KMS-11 (cell line): Measurements from ENCODE around the gene BHLHE41.

Experiments used
- H2AFZ ChIP-seq: fragments of 200-600 bp; sonication (generic); 2 replicates; pipeline ENCODE4 v1.6.1; 2016; ENCODE audit warnings: antibody characterized with exemption, mixed run types, low read depth
- H3K27ac ChIP-seq: fragments of 200-600 bp; sonication (generic); 2 replicates; pipeline ENCODE4 v1.6.1; 2016; ENCODE audit warnings: mild to moderate bottlenecking, mixed run types
- H3K27me3 ChIP-seq: fragments of 200-600 bp; sonication (generic); 2 replicates; pipeline ENCODE4 v1.6.1; 2017; ENCODE audit warnings: mild to moderate bottlenecking, low read depth, mixed run types, moderate library complexity; ENCODE audit not compliant: insufficient read depth
- H3K36me3 ChIP-seq: fragments of 200-600 bp; sonication (generic); 2 replicates; pipeline ENCODE4 v1.6.1; 2017; ENCODE audit warnings: mild to moderate bottlenecking, mixed run types; ENCODE audit not compliant: insufficient read depth
- H3K4me1 ChIP-seq: fragments of 200-600 bp; sonication (generic); 2 replicates; pipeline ENCODE4 v1.6.1; 2016; ENCODE audit warnings: mild to moderate bottlenecking, low read depth, mixed run types; ENCODE audit not compliant: poor library complexity, severe bottlenecking
- H3K4me2 ChIP-seq: fragments of 200-600 bp; sonication (generic); 2 replicates; pipeline ENCODE4 v1.7.0; 2016; ENCODE audit warnings: mild to moderate bottlenecking, mixed run types
- H3K4me3 ChIP-seq: fragments of 200-600 bp; sonication (generic); IDR thresholded peaks from 2 replicates; pipeline ENCODE4 v1.6.1; 2017; ENCODE audit warnings: low read depth, low read length, mixed read lengths; ENCODE audit not compliant: insufficient read depth
- H3K79me2 ChIP-seq: fragments of 200-600 bp; sonication (generic); 2 replicates; pipeline ENCODE4 v1.6.1; 2016; ENCODE audit warnings: low read depth, mixed run types; ENCODE audit not compliant: insufficient read depth
- H3K9ac ChIP-seq: fragments of 200-600 bp; sonication (generic); 2 replicates; pipeline ENCODE4 v1.6.1; 2016; ENCODE audit warnings: mild to moderate bottlenecking, mixed run types
- H4K20me1 ChIP-seq: fragments of 200-600 bp; sonication (generic); 2 replicates; pipeline ENCODE4 v1.6.1; 2016; ENCODE audit warnings: mild to moderate bottlenecking, mixed run types; ENCODE audit not compliant: insufficient read depth
- CTCF ChIP-seq: fragments of 200-600 bp; sonication (generic); conservative IDR thresholded peaks from 2 replicates; pipeline ENCODE4 v1.6.1; 2017; ENCODE audit warnings: low read depth, mild to moderate bottlenecking, antibody characterized with exemption, low read length, moderate library complexity, mixed read lengths

Gene BHLHE41

GRCh38 chr12:26150736-26151450, 26.1 kb upstream of the BHLHE41 start:
- Histone ChIP-seq H3K79me2 (no peaks in the 10 kb centered on the region), H4K20me1 (no peaks in the 10 kb centered on the region), H3K36me3 (no peaks in the 10 kb centered on the region), H3K4me2 (no peak overlapping the region), H3K27ac (no peak overlapping the region), H2AFZ (no peak overlapping the region), H3K9ac (no peak overlapping the region), H3K27me3 (no peaks in the 10 kb centered on the region), H3K4me1 (no peaks in the 10 kb centered on the region), H3K4me3 (no peak overlapping the region)
- no peak for TF ChIP-seq CTCF

DNA sequence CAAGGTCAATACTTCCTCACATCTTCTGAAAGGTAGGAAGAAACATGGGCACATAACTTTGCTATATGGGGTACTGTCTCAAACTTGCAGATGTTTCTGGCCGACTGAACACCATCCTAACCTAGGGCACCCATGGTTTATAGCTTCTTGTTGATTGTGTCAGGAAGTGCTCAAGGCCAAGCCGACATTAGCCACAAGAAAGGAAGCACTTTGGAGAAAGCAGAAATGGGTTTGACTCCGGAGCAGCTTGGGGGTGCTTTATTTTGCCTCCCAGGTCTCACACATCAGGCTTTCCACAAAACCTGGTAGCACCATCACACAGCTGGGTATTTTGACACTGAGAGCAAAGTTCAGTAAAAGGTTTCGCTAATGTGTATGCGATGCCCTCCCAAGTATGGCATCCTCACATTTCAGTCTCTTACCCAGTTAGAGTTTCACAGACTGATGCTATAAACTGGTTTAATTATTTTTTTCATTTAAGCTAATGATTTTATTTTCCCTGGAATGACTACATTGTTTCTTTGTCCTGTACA, 25.2 kb upstream of the BHLHE41 start:
- no peak overlapping the region for H3K27ac ChIP-seq
- H3K9ac ChIP-seq, result no peak overlapping the region
- no peak overlapping the region for H3K4me3 ChIP-seq
- no peaks in the 10 kb centered on the region for H4K20me1 ChIP-seq
- no peak for TF ChIP-seq CTCF
- H3K4me2 ChIP-seq, result no peak overlapping the region
- no peak overlapping the region for H2AFZ ChIP-seq
- H3K36me3 ChIP-seq, result no peaks in the 10 kb centered on the region
- no peaks in the 10 kb centered on the region for H3K79me2 ChIP-seq
- H3K4me1 ChIP-seq, result no peaks in the 10 kb centered on the region
- H3K27me3 ChIP-seq, result no peaks in the 10 kb centered on the region

DNA sequence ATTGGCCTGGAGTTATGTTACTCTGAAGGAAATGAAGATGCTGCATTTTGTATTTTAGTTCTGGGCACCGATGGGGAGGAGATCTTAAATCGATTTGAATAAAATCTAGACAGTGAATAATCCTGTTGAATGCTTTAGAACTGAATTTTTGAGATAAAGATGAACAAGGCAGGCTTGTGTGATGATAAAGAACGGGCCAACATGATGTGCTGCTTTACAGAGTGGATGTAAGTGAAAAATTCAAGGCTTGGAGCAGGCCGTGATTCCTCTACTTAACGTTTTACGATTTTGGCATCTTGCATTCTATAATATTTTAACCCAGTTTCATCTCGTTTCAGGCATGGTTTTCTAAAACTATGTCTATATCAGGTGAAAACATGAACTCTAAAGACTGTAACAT, 23.5 kb upstream of the BHLHE41 start:
- no peak overlapping the region for H3K27ac ChIP-seq
- no peak overlapping the region for H3K9ac ChIP-seq
- H3K36me3 ChIP-seq, result no peaks in the 10 kb centered on the region
- H3K4me1 ChIP-seq, result no peaks in the 10 kb centered on the region
- no peak overlapping the region for H3K4me2 ChIP-seq
- H3K4me3 ChIP-seq, result no peak overlapping the region
- no peaks in the 10 kb centered on the region for H3K79me2 ChIP-seq
- TF ChIP-seq CTCF, result no peak
- H3K27me3 ChIP-seq, result no peaks in the 10 kb centered on the region
- H4K20me1 ChIP-seq, result no peaks in the 10 kb centered on the region
- no peak overlapping the region for H2AFZ ChIP-seq

DNA sequence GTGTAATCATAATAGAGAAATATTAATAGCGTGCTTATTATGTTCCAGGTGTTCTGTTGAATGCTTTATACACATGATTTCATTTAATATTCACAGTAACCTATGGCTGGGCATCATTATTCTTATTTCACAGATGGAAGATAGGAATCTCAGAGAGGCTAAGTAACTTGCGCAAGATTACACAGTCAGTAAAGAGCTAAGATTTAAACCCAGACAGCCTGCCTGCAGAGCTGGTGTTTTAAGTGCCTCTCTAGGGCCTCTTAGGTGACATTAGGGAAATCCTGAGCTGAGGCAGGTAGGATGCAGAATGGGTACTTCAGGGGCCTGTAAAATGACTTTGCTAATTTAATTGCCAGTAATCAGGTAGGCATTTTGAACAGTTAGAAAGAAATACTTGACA, 18.5 kb upstream of the BHLHE41 start:
- Histone ChIP-seq H3K79me2 (no peaks in the 10 kb centered on the region), H2AFZ (no peak overlapping the region), H4K20me1 (no peaks in the 10 kb centered on the region), H3K27ac (no peak overlapping the region), H3K9ac (no peak overlapping the region), H3K4me1 (no peaks in the 10 kb centered on the region), H3K4me2 (no peak overlapping the region), H3K4me3 (no peak overlapping the region), H3K36me3 (no peaks in the 10 kb centered on the region), H3K27me3 (no peaks in the 10 kb centered on the region)
- no peak for TF ChIP-seq CTCF
